Ishikawa (cell line): ENCODE results near the gene C19orf81.

ENCODE experiments used
- CREB1 ChIP-seq: IDR thresholded peaks from 2 replicates; pipeline ENCODE4 v1.6.1; 2012; ENCODE audit warnings: low read depth
- EGR1 ChIP-seq: IDR thresholded peaks from 2 replicates; pipeline ENCODE4 v1.6.1; 2012
- EP300 ChIP-seq: IDR thresholded peaks from 2 replicates; pipeline ENCODE4 v1.6.1; 2012; ENCODE audit warnings: borderline replicate concordance
- FOXM1 ChIP-seq: IDR thresholded peaks from 2 replicates; pipeline ENCODE4 v1.6.1; 2012; ENCODE audit warnings: low read depth, borderline replicate concordance
- NFIC ChIP-seq: IDR thresholded peaks from 2 replicates; pipeline ENCODE4 v1.6.1; 2012
- TAF1 ChIP-seq: IDR thresholded peaks from 2 replicates; pipeline ENCODE4 v1.6.1; 2012; ENCODE audit warnings: low read depth, mild to moderate bottlenecking
- TEAD4 ChIP-seq: IDR thresholded peaks from 2 replicates; pipeline ENCODE4 v1.6.1; 2012
- TF ChIP-seq, protein P1 (sequence below): IDR thresholded peaks from 2 replicates; pipeline ENCODE4 v1.6.1; 2012; ENCODE audit warnings: low read depth, mild to moderate bottlenecking
- TF ChIP-seq, protein P2 (sequence below): IDR thresholded peaks from 2 replicates; pipeline ENCODE4 v1.6.1; 2012

DNA sequence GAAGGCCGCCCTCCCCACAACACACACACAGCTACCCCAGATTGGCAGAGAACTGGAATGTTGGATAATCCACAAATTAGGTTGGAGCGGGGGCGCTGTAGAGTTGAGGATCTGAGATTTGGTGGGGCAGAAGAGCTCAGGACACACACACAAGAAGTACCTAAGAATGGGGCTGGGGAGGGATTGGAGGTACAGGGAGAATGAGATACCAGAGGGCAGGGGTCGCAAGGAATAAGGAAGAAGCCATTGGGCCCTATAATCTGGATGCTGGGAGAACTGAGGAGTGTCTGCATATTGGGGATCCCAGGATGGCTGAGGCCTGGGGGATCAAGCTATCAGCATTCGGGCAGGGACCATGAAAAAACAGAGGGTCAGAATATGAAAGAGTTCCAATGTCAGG, 21.1 kb upstream of the C19orf81 start:
- TF ChIP-seq FOXM1 = no peak
- TF ChIP-seq EGR1 = no peak
- TF ChIP-seq, protein P1, sequence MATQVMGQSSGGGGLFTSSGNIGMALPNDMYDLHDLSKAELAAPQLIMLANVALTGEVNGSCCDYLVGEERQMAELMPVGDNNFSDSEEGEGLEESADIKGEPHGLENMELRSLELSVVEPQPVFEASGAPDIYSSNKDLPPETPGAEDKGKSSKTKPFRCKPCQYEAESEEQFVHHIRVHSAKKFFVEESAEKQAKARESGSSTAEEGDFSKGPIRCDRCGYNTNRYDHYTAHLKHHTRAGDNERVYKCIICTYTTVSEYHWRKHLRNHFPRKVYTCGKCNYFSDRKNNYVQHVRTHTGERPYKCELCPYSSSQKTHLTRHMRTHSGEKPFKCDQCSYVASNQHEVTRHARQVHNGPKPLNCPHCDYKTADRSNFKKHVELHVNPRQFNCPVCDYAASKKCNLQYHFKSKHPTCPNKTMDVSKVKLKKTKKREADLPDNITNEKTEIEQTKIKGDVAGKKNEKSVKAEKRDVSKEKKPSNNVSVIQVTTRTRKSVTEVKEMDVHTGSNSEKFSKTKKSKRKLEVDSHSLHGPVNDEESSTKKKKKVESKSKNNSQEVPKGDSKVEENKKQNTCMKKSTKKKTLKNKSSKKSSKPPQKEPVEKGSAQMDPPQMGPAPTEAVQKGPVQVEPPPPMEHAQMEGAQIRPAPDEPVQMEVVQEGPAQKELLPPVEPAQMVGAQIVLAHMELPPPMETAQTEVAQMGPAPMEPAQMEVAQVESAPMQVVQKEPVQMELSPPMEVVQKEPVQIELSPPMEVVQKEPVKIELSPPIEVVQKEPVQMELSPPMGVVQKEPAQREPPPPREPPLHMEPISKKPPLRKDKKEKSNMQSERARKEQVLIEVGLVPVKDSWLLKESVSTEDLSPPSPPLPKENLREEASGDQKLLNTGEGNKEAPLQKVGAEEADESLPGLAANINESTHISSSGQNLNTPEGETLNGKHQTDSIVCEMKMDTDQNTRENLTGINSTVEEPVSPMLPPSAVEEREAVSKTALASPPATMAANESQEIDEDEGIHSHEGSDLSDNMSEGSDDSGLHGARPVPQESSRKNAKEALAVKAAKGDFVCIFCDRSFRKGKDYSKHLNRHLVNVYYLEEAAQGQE = no peak
- TF ChIP-seq, protein P2, sequence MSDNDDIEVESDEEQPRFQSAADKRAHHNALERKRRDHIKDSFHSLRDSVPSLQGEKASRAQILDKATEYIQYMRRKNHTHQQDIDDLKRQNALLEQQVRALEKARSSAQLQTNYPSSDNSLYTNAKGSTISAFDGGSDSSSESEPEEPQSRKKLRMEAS = no peak
- no peak for TF ChIP-seq CREB1
- TF ChIP-seq EP300 = no peak
- TF ChIP-seq TAF1 = no peak
- no peak for TF ChIP-seq NFIC
- TF ChIP-seq TEAD4 = no peak
